Jurkat, Clone E6-1 (cell line): Measurements from ENCODE around the gene ZNF483. TPM values are rescaled to one million over a fixed set of nuclear protein-coding genes. Genes with fewer than 3 reads are reported as not detected.
A peak's percentile ranks its signal among the peaks of the same experiment; 100 is the strongest.
"Not testable (repeated sequence)": the region's sequence is repeated elsewhere in the genome, so short reads cannot be mapped to it uniquely, and the experiment has no call there.

Experiments
- DNase-seq: peaks from one replicate; pipeline ENCODE4 v3.0.0-alpha.2; 2011; ENCODE audit warnings: low read depth, low spot score
- H3K4me3 ChIP-seq: 2 replicates; pipeline ENCODE4 v1.5.1; 2011; ENCODE audit warnings: mild to moderate bottlenecking, low read length, control low read depth, moderate library complexity
- polyA plus RNA-seq: library from polyadenylated mRNA; unstranded; fragments of >200 nt; gene quantifications from one replicate; pipeline ENCODE4 v1.2.1, GENCODE V29; 2012; ENCODE audit warnings: missing spikeins; ENCODE audit not compliant: insufficient read length, insufficient read depth

ZNF483 gene
- 1.1 TPM for polyA plus RNA-seq

- H3K4me3 ChIP-seq: peak within 1 kb of the TSS; percentile 56
- DNase-seq: peak; percentile 37
Measured at GRCh38 chr9:111525056-111525977, at the start of gene ZNF483. TSS of gene ZNF483 (plus strand) at chr9:111525179. CDS start at chr9:111527396, 2,217 bp downstream.

- no peak for DNase-seq
- no peak overlapping the region for H3K4me3 ChIP-seq
Measured at GRCh38 chr9:111475195-111475594, 49.8 kb upstream of the ZNF483 start.

GRCh38 chr9:111477677-111478076 is 47.3 kb upstream of the ZNF483 start:
- no peak overlapping the region for H3K4me3 ChIP-seq
- no peak for DNase-seq

- H3K4me3 ChIP-seq: peak overlapping the region; percentile 58
- no peak for DNase-seq
Measured at GRCh38 chr9:111481885-111482636, 42.9 kb upstream of the ZNF483 start.

- peak overlapping the region; percentile 58 for H3K4me3 ChIP-seq
- DNase-seq: no peak
Measured at GRCh38 chr9:111482694-111483438, 42.1 kb upstream of the ZNF483 start.

GRCh38 chr9:111483439-111483857 is 41.5 kb upstream of the ZNF483 start:
- peak overlapping the region; percentile 58; the same call in 1 of the 2 replicates for H3K4me3 ChIP-seq
- no peak for DNase-seq

- DNase-seq: peak; percentile 9
- H3K4me3 ChIP-seq: peak within 1 kb of the TSS; percentile 58
Measured at GRCh38 chr9:111483858-111484571, 41.0 kb upstream of the ZNF483 start, which contains the start of gene ECPAS. TSS of gene ECPAS (minus strand) at chr9:111484383. CDS start at chr9:111472918, 11,465 bp downstream.

GRCh38 chr9:111484572-111484894 is 40.4 kb upstream of the ZNF483 start:
- no peak for DNase-seq
- peak overlapping the region; percentile 54 for H3K4me3 ChIP-seq

- not testable (repeated sequence) for DNase-seq
Measured at GRCh38 chr9:111497196-111497595, 27.8 kb upstream of the ZNF483 start.

GRCh38 chr9:111501005-111501562 is 23.9 kb upstream of the ZNF483 start:
- DNase-seq: no peak
- H3K4me3 ChIP-seq: no peak overlapping the region

More at GRCh38 chr9:111497196-111497595, 27.8 kb upstream of the ZNF483 start:
- H3K4me3 ChIP-seq: not testable (repeated sequence)

- H3K4me3 ChIP-seq: no peak overlapping the region
- DNase-seq: no peak
Measured at GRCh38 chr9:111501648-111502047, 23.3 kb upstream of the ZNF483 start.

GRCh38 chr9:111502506-111502905 is 22.5 kb upstream of the ZNF483 start:
- no peak for DNase-seq
- H3K4me3 ChIP-seq: no peak overlapping the region

GRCh38 chr9:111511581-111511980 is 13.4 kb upstream of the ZNF483 start:
- H3K4me3 ChIP-seq, DNase-seq: not testable (repeated sequence)

GRCh38 chr9:111514967-111515366 is 10.0 kb upstream of the ZNF483 start:
- no peak overlapping the region for H3K4me3 ChIP-seq
- DNase-seq: no peak

- DNase-seq: peak; percentile 32
- H3K4me3 ChIP-seq: no peak overlapping the region
Measured at GRCh38 chr9:111516061-111516465, 8.9 kb upstream of the ZNF483 start.

GRCh38 chr9:111524731-111525055 is 286 bp upstream of the ZNF483 start:
- peak overlapping the region; percentile 56 for H3K4me3 ChIP-seq
- no peak for DNase-seq

- no peak for DNase-seq
- H3K4me3 ChIP-seq: no peak overlapping the region
Measured at GRCh38 chr9:111527347-111527746, 2.4 kb downstream of the ZNF483 start.

- no peak overlapping the region for H3K4me3 ChIP-seq
- DNase-seq: no peak
Measured at GRCh38 chr9:111529787-111530186, 4.8 kb downstream of the ZNF483 start.
